Mammary epithelial cell (primary cell): ENCODE results near the gene ZNF646.

Experiments used
- EZH2 ChIP-seq: IDR thresholded peaks from 2 replicates; pipeline ENCODE4 v1.6.1; 2012; ENCODE audit warnings: low read length, inconsistent platforms, borderline replicate concordance
- TF ChIP-seq, protein P1 (sequence below), 2 donors: IDR thresholded peaks in 1 of 2; conservative IDR thresholded peaks in 1 of 2; 2 replicates each; pipeline ENCODE4 v1.5.1; 2011 to 2012; ENCODE audit warnings: inconsistent platforms in 2 of 2, low read length in 2 of 2, mild to moderate bottlenecking in 2 of 2, control low read depth in 1 of 2, low read depth in 1 of 2; ENCODE audit not compliant: insufficient read depth in 1 of 2; ENCODE audit errors: extremely low read depth in 1 of 2

- TF ChIP-seq, protein P1, sequence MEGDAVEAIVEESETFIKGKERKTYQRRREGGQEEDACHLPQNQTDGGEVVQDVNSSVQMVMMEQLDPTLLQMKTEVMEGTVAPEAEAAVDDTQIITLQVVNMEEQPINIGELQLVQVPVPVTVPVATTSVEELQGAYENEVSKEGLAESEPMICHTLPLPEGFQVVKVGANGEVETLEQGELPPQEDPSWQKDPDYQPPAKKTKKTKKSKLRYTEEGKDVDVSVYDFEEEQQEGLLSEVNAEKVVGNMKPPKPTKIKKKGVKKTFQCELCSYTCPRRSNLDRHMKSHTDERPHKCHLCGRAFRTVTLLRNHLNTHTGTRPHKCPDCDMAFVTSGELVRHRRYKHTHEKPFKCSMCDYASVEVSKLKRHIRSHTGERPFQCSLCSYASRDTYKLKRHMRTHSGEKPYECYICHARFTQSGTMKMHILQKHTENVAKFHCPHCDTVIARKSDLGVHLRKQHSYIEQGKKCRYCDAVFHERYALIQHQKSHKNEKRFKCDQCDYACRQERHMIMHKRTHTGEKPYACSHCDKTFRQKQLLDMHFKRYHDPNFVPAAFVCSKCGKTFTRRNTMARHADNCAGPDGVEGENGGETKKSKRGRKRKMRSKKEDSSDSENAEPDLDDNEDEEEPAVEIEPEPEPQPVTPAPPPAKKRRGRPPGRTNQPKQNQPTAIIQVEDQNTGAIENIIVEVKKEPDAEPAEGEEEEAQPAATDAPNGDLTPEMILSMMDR (conservative IDR thresholded peaks at IDR 0.05 in 1 of 2, IDR thresholded peaks at IDR 0.05 in 1 of 2; ENCODE audit: extremely low read depth in 1 of 2, insufficient read depth in 1 of 2, low read depth in 1 of 2, low read length in 2 of 2) = no peak
- TF ChIP-seq EZH2 = no peak
Observed at GRCh38 chr16:31125844-31126243, 51.6 kb downstream of the ZNF646 start.
